Fibroblast of lung (primary cell): ENCODE data around the gene C2orf76. TPM values are rescaled to one million over a fixed set of nuclear protein-coding genes. Genes with fewer than 3 reads are reported as not detected.

ENCODE experiments used
- DNase-seq, 2 donors: peaks; one replicate each; pipeline versions ENCODE4 v3.0.0 to v3.0.0-alpha.2; 2010; ENCODE audit warnings: low read depth in 2 of 2
- H2AFZ ChIP-seq: 2 replicates; pipeline ENCODE4 v1.5.1; 2012; ENCODE audit warnings: low read length, control low read depth, inconsistent platforms
- H3K27ac ChIP-seq: 2 replicates; pipeline ENCODE4 v1.5.1; 2011; ENCODE audit warnings: low read length, control low read depth; ENCODE audit not compliant: insufficient read depth
- H3K27me3 ChIP-seq: 2 replicates; pipeline ENCODE4 v1.5.1; 2011; ENCODE audit warnings: mild to moderate bottlenecking, low read length; ENCODE audit not compliant: control insufficient read depth, insufficient read depth
- H3K36me3 ChIP-seq: 2 replicates; pipeline ENCODE4 v1.5.1; 2011; ENCODE audit warnings: low read length; ENCODE audit not compliant: control insufficient read depth, insufficient read depth
- H3K4me1 ChIP-seq: 2 replicates; pipeline ENCODE4 v1.5.1; 2011; ENCODE audit warnings: low read length; ENCODE audit not compliant: control insufficient read depth, insufficient read depth; ENCODE audit errors: extremely low read depth
- H3K4me2 ChIP-seq: 2 replicates; pipeline ENCODE4 v1.5.1; 2011; ENCODE audit warnings: low read length, control low read depth; ENCODE audit not compliant: insufficient read depth; ENCODE audit errors: extremely low read depth
- H3K4me3 ChIP-seq, 4 experiments: fragments of 200-600 bp in 1 of 4; sonication (generic) in 1 of 4; replicated peaks in 1 of 4; 2 replicates each; pipeline ENCODE4 v1.5.1; 2011 to 2016; ENCODE audit warnings: low read length in 4 of 4, low read depth in 3 of 4, mild to moderate bottlenecking in 3 of 4, control low read depth in 2 of 4, inconsistent platforms in 1 of 4, mixed read lengths in 1 of 4; ENCODE audit not compliant: insufficient read depth in 1 of 4; ENCODE audit errors: control extremely low read depth in 1 of 4
- H3K79me2 ChIP-seq: 2 replicates; pipeline ENCODE4 v1.5.1; 2012; ENCODE audit warnings: mild to moderate bottlenecking, low read length, inconsistent platforms; ENCODE audit not compliant: control insufficient read depth, insufficient read depth
- H3K9ac ChIP-seq: 2 replicates; pipeline ENCODE4 v1.5.1; 2011; ENCODE audit warnings: mild to moderate bottlenecking, low read length, control low read depth; ENCODE audit not compliant: insufficient read depth
- H3K9me3 ChIP-seq: 2 replicates; pipeline ENCODE4 v1.5.1; 2012; ENCODE audit warnings: low read depth, low read length; ENCODE audit not compliant: control insufficient read depth, insufficient read depth
- H4K20me1 ChIP-seq: 2 replicates; pipeline ENCODE4 v1.5.1; 2011; ENCODE audit warnings: low read length; ENCODE audit not compliant: control insufficient read depth, insufficient read depth; ENCODE audit errors: extremely low read depth
- EZH2 ChIP-seq: IDR thresholded peaks from 2 replicates; pipeline ENCODE4 v1.5.1; 2012; ENCODE audit warnings: low read length, control low read depth, mild to moderate bottlenecking; ENCODE audit errors: missing control alignments
- polyA plus RNA-seq, 2 donors: library from polyadenylated mRNA; depleted of rRNA in 1 of 2; stranded (reverse) in 1 of 2; unstranded in 1 of 2; fragments of >200 nt; gene quantifications; 2 replicates each; pipeline ENCODE4 v1.2.1, GENCODE V29; 2011 to 2012; ENCODE audit warnings: missing spikeins in 1 of 2
- total RNA-seq: library from RNA; depleted of rRNA; stranded (reverse); fragments of >200 nt; gene quantifications from 2 replicates; pipeline ENCODE4 v1.2.1, GENCODE V29; 2014
- TF ChIP-seq, protein P1 (sequence below), 2 donors: IDR thresholded peaks in 1 of 2; conservative IDR thresholded peaks in 1 of 2; 1 replicate in 1 of 2; 2 replicates in 1 of 2; pipeline ENCODE4 v1.5.1; 2011 to 2012; ENCODE audit warnings: low read length in 2 of 2, control low read depth in 1 of 2, inconsistent platforms in 1 of 2, low read depth in 1 of 2, mild to moderate bottlenecking in 1 of 2

C2orf76 gene
- total and polyA plus RNA-seq, 2 donors (not counting 1 experiment from before 2014, with no cell fraction given) = 14.6 to 17.8 TPM

DNA sequence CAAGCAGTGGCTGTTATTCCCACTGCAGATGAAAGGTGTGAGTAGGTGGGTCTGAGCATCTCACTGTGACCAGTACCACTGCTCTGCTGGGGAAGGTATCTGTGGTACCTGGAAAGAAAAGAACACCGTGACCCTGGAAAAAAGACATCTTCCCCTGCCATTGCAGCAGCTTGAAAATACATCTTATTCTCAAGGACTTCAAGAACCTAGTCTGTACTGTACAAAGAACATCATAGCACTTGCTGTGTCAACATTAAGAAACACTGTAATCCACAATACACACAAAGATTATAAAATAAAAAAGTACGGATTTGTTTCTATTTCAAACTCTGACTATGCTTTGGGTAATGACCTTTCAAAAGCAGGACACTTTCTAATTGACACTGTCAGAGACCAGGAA lies 28.9 kb downstream of the C2orf76 start:
- Histone ChIP-seq H2AFZ (no peak overlapping the region), H3K9me3 (no peaks in the 10 kb centered on the region), H3K27me3 (no peaks in the 10 kb centered on the region), H3K4me2 (no peak overlapping the region), H3K79me2 (no peaks in the 10 kb centered on the region), H3K27ac (no peak overlapping the region), H4K20me1 (no peaks in the 10 kb centered on the region), H3K9ac (no peak overlapping the region), H3K4me1 (no peaks in the 10 kb centered on the region), H3K36me3 (no peaks in the 10 kb centered on the region), H3K4me3 (no peak overlapping the region)
- DNase-seq = no peak
- TF ChIP-seq, protein P1, sequence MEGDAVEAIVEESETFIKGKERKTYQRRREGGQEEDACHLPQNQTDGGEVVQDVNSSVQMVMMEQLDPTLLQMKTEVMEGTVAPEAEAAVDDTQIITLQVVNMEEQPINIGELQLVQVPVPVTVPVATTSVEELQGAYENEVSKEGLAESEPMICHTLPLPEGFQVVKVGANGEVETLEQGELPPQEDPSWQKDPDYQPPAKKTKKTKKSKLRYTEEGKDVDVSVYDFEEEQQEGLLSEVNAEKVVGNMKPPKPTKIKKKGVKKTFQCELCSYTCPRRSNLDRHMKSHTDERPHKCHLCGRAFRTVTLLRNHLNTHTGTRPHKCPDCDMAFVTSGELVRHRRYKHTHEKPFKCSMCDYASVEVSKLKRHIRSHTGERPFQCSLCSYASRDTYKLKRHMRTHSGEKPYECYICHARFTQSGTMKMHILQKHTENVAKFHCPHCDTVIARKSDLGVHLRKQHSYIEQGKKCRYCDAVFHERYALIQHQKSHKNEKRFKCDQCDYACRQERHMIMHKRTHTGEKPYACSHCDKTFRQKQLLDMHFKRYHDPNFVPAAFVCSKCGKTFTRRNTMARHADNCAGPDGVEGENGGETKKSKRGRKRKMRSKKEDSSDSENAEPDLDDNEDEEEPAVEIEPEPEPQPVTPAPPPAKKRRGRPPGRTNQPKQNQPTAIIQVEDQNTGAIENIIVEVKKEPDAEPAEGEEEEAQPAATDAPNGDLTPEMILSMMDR (conservative IDR thresholded peaks at IDR 0.05 in 1 of 2, IDR thresholded peaks at IDR 0.05 in 1 of 2; ENCODE audit: low read depth in 1 of 2, low read length in 2 of 2) = no peak
- TF ChIP-seq EZH2 = no peak

GRCh38 chr2:119333833-119334232 lies 32.8 kb downstream of the C2orf76 start:
- Histone ChIP-seq H3K27me3 (no peaks in the 10 kb centered on the region), H3K27ac (no peak overlapping the region), H3K4me1 (no peaks in the 10 kb centered on the region), H3K9ac (no peak overlapping the region), H3K9me3 (no peaks in the 10 kb centered on the region), H3K79me2 (no peaks in the 10 kb centered on the region), H3K4me2 (no peak overlapping the region), H3K36me3 (no peaks in the 10 kb centered on the region), H4K20me1 (no peaks in the 10 kb centered on the region), H3K4me3 (no peak overlapping the region), H2AFZ (no peak overlapping the region)
- DNase-seq = no peak
- no peak for TF ChIP-seq EZH2
- TF ChIP-seq, protein P1 (conservative IDR thresholded peaks at IDR 0.05 in 1 of 2, IDR thresholded peaks at IDR 0.05 in 1 of 2; ENCODE audit: low read depth in 1 of 2, low read length in 2 of 2) = no peak

DNA sequence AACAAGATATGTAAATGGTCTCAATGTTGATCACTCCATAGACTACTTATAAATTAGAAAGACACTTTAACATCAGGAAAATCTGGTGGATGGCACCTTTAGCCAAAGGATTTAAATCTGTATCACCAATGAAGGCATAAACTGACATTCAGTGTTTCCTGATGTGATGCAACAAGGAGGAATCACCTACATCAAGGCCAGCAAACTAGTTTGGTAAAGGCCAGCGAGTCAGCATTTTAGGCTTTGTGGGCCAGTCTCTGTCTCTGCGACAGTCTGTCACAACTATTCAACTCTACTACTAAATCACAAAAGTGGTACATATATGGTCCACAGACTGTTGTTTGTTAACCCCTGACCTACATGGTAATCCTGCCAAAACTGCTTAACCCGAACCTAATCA lies 33.3 kb downstream of the C2orf76 start:
- no peak overlapping the region for H2AFZ ChIP-seq
- H3K27ac ChIP-seq = no peak overlapping the region
- no peak overlapping the region for H3K4me3 ChIP-seq
- H3K36me3 ChIP-seq = no peaks in the 10 kb centered on the region
- H3K27me3 ChIP-seq = no peaks in the 10 kb centered on the region
- no peaks in the 10 kb centered on the region for H3K79me2 ChIP-seq
- no peak overlapping the region for H3K9ac ChIP-seq
- H3K4me2 ChIP-seq = no peak overlapping the region
- TF ChIP-seq, protein P1 (conservative IDR thresholded peaks at IDR 0.05 in 1 of 2, IDR thresholded peaks at IDR 0.05 in 1 of 2; ENCODE audit: low read depth in 1 of 2, low read length in 2 of 2) = no peak
- TF ChIP-seq EZH2 = no peak
- H3K9me3 ChIP-seq = no peaks in the 10 kb centered on the region
- no peaks in the 10 kb centered on the region for H3K4me1 ChIP-seq
- DNase-seq = peak in 1 of 2 donors; percentile 6
- no peaks in the 10 kb centered on the region for H4K20me1 ChIP-seq
